Measurements from ENCODE around the gene UGT2A3. TPM values are rescaled to one million over a fixed set of nuclear protein-coding genes. Genes with fewer than 3 reads are reported as not detected.

The UGT2A3 gene
- total and polyA plus RNA-seq, 8 donors, result 6.5 to 38.5 (median 26.7) TPM

- H3K27ac ChIP-seq, result peak overlapping the region in 2 of 4 donors; percentile 77 to 90
- FAIRE-seq (no peak), ATAC-seq (peak in 1 of 4 donors; percentile 11), DNase-seq (no peak)
- H3K27me3 ChIP-seq, result no peaks in the 10 kb centered on the region
- 51 to 53% methylated on average over 3 of the region's 3 CpGs for WGBS, 2 donors
- no peaks in the 10 kb centered on the region for H3K9me3 ChIP-seq
- TF ChIP-seq CTCF (IDR thresholded peaks at IDR 0.05), result no peak
- H3K4me1 ChIP-seq, result peaks cover 12 to 34% (median 32%) of the 10 kb centered on the region in 3 donors
- intact Hi-C loops (cut with DNase I), result no loop called here
- no peak overlapping the region for H3K4me3 ChIP-seq
- no peaks in the 10 kb centered on the region for H3K36me3 ChIP-seq
Observed at GRCh38 chr4:68954126-68954525, 2.5 kb upstream of the UGT2A3 start.

- WGBS, 2 donors, result 27 to 31% methylated on average over 2 of the region's 2 CpGs
- H3K9me3 ChIP-seq, result no peaks in the 10 kb centered on the region
- ATAC-seq, result no peak
- TF ChIP-seq CTCF (IDR thresholded peaks at IDR 0.05), result no peak
- no peak for FAIRE-seq
- no peaks in the 10 kb centered on the region for H3K27me3 ChIP-seq
- H3K36me3 ChIP-seq, result no peaks in the 10 kb centered on the region
- H3K27ac ChIP-seq, result peak overlapping the region in 3 of 4 donors; percentile 6 to 90 (median 77)
- peaks cover 12 to 34% (median 32%) of the 10 kb centered on the region in 3 donors for H3K4me1 ChIP-seq
- intact Hi-C loops (cut with DNase I), result no loop called here
- no peak for DNase-seq
- no peak overlapping the region for H3K4me3 ChIP-seq
Observed at GRCh38 chr4:68953056-68953596, 1.5 kb upstream of the UGT2A3 start.

GRCh38 chr4:68951806-68952585, 392 bp upstream of the UGT2A3 start:
- H3K9me3 ChIP-seq, result no peaks in the 10 kb centered on the region
- H3K36me3 ChIP-seq, result no peaks in the 10 kb centered on the region
- no peak for FAIRE-seq
- peak; percentile 11 to 26 (median 24) for ATAC-seq
- H3K4me1 ChIP-seq, result peaks cover 12 to 32% (median 29%) of the 10 kb centered on the region in 3 donors
- TF ChIP-seq CTCF (IDR thresholded peaks at IDR 0.05), result no peak
- H3K4me3 ChIP-seq, result no peak overlapping the region
- no peaks in the 10 kb centered on the region for H3K27me3 ChIP-seq
- WGBS, 2 donors, result 17 to 24% methylated on average over 2 of the region's 2 CpGs
- peak overlapping the region; percentile 43 to 90 (median 79) for H3K27ac ChIP-seq
- DNase-seq, result no peak
- intact Hi-C loops (cut with DNase I), result no loop called here

- H3K9me3 ChIP-seq, result no peaks in the 10 kb centered on the region
- FAIRE-seq (no peak), DNase-seq (no peak), ATAC-seq (peak in 2 of 4 donors; percentile 12 to 47)
- WGBS, 2 donors, result 24 to 42% methylated on average over 2 of the region's 2 CpGs
- H3K36me3 ChIP-seq, result no peaks in the 10 kb centered on the region
- peaks cover 12 to 32% (median 29%) of the 10 kb centered on the region in 3 donors for H3K4me1 ChIP-seq
- H3K4me3 ChIP-seq, result peak overlapping the region in 3 of 4 donors; percentile 1 to 33 (median 30)
- H3K27ac ChIP-seq, result peak overlapping the region in 3 of 4 donors; percentile 19 to 90 (median 77)
- no peak for TF ChIP-seq CTCF (IDR thresholded peaks at IDR 0.05)
- H3K27me3 ChIP-seq, result no peaks in the 10 kb centered on the region
- intact Hi-C loops (cut with DNase I), result no loop called here
Observed at GRCh38 chr4:68950033-68950432, 1.6 kb downstream of the UGT2A3 start.
